Ishikawa (cell line): Measurements from ENCODE around the gene C19orf73.

ENCODE experiments used
- CEBPB ChIP-seq: IDR thresholded peaks from 2 replicates; pipeline ENCODE4 v1.6.1; 2012
- EGR1 ChIP-seq: IDR thresholded peaks from 2 replicates; pipeline ENCODE4 v1.6.1; 2012
- EP300 ChIP-seq: IDR thresholded peaks from 2 replicates; pipeline ENCODE4 v1.6.1; 2012; ENCODE audit warnings: borderline replicate concordance
- FOXM1 ChIP-seq: IDR thresholded peaks from 2 replicates; pipeline ENCODE4 v1.6.1; 2012; ENCODE audit warnings: low read depth, borderline replicate concordance
- RAD21 ChIP-seq: IDR thresholded peaks from 2 replicates; pipeline ENCODE4 v1.6.1; 2012; ENCODE audit warnings: low read depth
- YY1 ChIP-seq: IDR thresholded peaks from 2 replicates; pipeline ENCODE4 v1.6.1; 2012; ENCODE audit warnings: low read depth
- TF ChIP-seq, protein P1 (sequence below): IDR thresholded peaks from 2 replicates; pipeline ENCODE4 v1.6.1; 2012

- TF ChIP-seq EGR1, result no peak
- TF ChIP-seq, protein P1, sequence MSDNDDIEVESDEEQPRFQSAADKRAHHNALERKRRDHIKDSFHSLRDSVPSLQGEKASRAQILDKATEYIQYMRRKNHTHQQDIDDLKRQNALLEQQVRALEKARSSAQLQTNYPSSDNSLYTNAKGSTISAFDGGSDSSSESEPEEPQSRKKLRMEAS, result no peak
- no peak for TF ChIP-seq RAD21
- TF ChIP-seq EP300, result no peak
- TF ChIP-seq CEBPB, result no peak
- TF ChIP-seq FOXM1, result no peak
- no peak for TF ChIP-seq YY1
Observed at GRCh38 chr19:49167857-49168409, 49.0 kb upstream of the C19orf73 start.
